NCI-H146 treated with DMSO at 0.1 percent for 48 hours (cell line): ENCODE results near the gene NKPD1.
A peak's percentile ranks its signal among the peaks of the same experiment; 100 is the strongest.

Experiments used
- DNase-seq: peaks from one replicate; lab custom pipeline; 2025; ENCODE audit not compliant: unreplicated experiment; lab: John Stamatoyannopoulos, UW

NKPD1 gene

DNA sequence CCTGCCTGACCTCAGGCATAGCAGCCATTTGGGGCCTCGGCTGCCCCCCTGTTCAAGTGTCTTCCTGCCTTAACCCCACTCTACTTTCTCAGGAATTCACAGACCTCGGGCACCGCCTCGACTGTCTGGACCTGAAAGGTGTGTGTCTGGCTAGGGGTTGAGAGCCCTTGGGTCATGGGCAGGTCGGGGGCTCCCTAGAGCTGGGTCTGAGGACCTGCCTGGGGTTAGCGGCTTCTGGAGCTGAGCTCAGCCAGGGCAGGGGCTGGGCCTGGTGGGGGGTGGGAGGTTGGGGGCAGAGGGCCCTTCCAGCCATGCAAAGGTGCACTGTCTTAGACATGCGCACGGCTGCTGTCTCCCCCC lies 20.7 kb downstream of the NKPD1 start:
- DNase-seq, result no peak

DNA sequence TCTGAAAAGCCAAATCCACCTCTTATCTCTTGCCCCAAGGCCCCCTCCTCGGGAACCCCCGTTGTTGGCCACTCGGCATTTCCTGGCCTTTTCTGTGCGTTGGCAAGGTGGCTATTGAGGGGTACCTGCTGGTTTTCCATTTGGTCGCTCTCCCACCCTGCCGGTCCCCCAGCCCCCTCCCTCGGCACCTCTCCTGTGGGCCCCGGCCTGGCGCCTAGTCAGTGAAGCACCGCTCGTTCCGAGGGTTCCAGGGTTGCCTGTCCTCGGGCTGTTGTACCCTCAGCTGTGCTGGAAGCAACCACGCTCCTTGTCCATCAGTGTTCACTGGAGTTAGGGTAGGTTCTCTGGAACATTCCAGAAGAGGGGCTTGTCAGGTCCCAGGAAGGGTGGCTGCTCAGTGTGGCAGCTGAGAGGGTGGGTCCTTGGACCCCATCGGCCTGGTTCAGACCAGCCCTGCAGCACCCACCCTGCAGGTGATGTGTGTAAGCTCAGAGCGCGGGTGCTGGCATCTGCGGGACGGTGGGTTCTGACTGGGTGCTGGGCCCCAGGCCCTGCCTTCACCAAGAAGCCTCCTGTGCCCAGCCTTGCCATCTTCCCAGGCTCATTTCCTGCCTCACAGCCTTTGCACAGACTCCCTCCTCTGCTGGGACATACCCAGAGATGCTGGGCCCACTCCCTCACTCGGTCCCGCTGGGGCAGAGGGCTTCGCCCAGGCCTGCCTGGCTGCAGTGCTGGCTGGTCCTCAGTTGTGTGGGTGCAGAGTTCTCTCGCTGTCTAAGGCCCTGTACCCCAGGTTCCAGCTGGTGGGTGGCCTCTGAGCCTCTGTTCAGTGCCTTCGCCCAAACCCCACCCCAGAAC lies 21.3 kb downstream of the NKPD1 start:
- DNase-seq, result no peak

- no peak for DNase-seq
Measured at GRCh38 chr19:45138303-45138751, 22.5 kb downstream of the NKPD1 start.

GRCh38 chr19:45137179-45137761 lies 23.5 kb downstream of the NKPD1 start:
- DNase-seq, result peak; percentile 90

DNA sequence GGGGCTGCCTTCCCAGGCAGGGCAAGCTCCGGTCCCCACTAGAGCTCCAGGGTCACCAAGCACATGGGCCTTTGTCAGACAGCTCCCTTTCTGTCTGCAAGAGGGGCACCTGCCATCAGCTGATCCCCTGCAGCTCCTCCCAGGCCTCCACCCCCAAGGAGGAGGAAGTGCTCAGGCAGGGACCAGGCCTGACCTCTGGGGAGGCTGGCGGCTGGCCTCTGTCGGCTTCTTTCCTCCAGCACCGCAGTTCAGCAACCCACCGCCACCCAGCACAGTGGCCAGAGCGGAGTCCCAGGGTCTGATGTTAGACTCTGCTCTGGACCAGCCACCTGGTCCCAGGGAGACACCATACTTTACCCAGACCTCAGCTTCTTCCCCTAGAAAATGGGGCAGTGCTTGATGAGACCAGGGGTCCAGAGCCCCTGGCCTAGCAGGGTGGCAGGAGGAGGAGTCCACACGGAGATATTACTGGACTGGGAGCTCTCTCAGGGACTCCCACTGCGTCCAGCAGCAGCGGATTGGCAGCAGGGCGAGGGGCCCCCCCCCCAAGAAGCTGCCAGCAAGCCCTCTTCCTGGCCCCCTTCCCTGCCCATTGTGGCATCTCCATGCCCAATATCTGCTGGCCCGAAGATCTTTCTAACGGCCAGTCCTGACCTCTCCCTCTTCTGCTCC lies 24.1 kb downstream of the NKPD1 start:
- DNase-seq, result no peak

DNA sequence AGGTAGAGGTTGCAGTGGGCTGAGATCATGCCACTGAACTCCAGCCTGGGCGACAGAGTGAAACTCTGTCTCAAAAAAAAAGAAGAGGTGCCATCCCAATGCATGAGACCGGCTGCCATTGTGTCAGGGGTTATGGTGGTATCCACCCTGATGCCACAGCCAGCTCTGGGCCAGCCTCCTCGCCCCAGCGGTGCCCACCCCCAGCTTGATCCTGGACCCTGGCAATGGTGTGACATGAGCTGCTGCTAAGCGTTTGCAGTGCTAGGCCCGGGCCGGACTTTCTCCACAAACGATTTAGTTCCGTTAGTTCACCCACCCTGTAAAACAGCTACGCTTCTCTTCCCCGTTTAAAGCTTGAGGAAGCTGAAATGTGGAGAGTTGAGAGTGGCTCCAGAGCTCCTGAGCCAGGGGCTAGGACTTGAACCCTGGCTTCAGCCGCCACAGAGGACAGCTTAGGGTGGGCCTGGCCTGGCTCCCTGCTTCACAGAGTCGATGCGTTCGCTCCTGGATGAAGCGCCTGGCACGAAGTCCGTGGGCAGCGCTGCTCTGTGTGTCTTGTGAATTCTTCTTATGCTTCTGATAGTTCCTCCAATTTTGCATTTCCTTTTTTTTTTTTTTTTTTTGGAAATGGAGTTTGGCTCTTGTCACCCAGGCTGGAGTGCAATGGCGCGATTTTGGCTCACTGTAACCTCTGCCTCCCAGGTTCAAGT lies 25.5 kb downstream of the NKPD1 start:
- DNase-seq, result no peak

DNA sequence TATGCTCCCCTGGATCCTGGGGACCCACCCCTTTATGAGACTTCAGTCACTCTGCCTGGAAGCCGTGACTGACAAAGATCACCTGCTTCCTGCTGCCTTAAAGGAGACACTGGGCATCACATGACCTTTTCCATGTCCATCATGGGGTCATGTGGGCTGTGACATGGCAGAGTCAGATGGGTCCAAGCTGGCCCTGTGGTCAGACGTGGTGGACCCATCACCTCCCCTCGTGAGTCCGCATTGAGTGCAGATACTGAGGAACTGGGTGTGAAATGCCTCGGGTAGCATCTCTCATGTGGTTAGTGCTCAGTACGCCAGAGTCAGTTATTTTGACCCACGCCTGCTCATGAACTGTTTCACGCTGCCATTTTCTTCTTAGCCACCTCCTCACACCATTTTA lies 27.1 kb downstream of the NKPD1 start:
- DNase-seq, result no peak

- DNase-seq, result peak; percentile 97
Measured at GRCh38 chr19:45130888-45131615, 29.7 kb downstream of the NKPD1 start.

DNA sequence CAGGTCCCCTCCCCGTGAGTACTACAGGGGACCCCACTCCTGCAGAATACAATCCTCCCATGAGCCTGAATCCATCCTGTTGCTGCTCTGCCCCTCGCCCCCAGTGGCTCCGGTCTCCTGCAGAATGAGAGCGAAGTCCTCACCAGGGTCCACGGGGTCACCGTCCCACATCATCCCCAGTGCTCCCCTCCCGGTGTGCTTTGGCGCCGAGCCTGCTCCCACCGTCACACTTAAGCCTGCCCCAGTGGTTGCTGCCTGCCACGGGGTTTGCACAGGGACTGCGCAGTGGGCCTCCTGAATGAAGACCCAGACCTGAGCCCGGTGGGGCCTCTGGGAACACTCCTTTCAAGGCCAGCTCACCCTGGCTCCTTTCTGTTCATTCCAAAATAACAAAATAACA lies 30.5 kb downstream of the NKPD1 start:
- no peak for DNase-seq

GRCh38 chr19:45128806-45129205 lies 32.0 kb downstream of the NKPD1 start:
- DNase-seq, result no peak

GRCh38 chr19:45128146-45128545 lies 32.6 kb downstream of the NKPD1 start:
- DNase-seq, result no peak

DNA sequence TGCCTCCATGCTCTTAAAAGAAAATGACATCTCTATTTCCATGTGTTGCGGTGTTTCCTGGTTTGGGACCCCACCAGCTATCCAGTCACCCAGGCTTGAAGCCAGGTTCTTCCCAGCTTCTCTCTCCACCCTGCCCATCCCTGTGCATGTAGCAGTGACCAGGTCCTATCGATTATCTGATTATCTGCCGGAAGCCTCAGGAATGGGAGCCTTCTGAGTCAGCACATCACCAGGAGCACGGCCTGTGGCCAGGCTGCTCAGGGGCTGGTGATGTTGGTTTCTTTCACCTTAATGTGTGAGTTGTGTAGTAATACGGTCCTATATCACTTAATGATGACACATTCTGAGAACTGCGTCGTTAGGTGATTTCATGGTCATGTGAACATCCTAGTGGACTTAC lies 34.1 kb downstream of the NKPD1 start:
- no peak for DNase-seq

DNA sequence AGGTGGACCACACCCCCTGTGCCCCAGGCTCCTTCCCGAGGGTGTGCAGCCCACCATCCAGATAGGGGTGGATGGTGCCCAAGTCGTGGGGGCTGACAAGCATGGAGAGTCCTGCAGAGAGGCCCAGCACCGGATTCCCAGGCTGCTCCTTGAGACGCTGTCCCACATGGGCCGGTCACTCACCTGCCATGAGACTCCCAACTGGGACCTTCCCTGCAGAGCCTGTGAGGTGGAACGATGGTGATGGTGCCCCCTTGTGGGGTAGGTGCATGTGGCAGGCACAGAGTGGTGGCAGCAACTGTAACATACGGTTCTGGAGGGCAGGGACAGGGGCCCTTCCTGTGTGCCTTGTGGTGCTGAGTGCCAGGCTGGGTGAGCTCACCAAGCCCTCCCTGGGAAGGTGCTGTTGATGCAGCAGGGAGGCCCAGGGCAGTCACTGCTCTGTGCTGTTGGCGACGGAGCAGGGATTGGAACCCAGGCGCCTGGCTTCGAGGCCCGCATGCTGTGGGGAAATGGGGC lies 34.7 kb downstream of the NKPD1 start:
- DNase-seq, result peak; percentile 34

DNA sequence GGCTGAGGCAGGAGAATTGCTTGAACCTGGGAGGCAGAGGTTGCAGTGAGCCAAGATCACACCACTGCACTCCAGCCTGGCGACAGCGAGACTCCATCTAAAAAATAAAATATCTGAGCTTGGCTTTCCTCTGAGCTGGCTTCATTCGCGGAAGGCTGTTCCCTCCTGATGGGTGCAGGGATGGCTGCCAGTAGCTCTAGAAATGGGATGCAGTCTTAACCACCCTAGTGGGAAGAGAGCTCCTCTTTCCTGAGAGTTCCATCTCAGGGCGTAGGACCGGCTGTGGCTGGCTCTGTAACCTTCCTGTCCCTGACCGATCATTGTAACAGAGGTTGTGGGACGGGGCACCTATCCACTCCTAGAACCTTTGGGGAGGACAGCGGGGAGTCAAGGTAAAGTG lies 35.4 kb downstream of the NKPD1 start:
- DNase-seq, result no peak

- no peak for DNase-seq
Measured at GRCh38 chr19:45124021-45124420, 36.8 kb downstream of the NKPD1 start.

DNA sequence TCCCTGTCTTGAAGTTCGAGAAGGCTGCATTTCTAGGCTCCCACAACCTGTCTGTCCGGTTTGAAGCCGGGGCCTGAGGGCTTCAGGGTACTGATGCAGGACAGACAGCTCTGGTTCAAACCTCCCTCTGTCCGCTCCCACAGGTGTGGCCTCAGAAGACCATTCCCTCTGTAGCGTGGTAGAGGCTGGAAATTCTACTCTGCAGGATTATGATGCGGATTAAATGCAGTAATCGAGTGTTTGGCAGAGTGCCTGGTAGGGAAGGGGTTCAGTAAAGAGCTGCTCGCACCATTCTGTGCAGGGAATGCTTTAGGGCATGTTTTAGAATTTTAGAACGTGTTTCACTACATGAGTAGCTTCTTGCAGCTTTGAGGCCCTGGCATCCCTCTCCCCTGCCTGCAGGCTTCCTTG lies 37.3 kb downstream of the NKPD1 start:
- no peak for DNase-seq

GRCh38 chr19:45122832-45123231 lies 38.0 kb downstream of the NKPD1 start:
- no peak for DNase-seq

DNA sequence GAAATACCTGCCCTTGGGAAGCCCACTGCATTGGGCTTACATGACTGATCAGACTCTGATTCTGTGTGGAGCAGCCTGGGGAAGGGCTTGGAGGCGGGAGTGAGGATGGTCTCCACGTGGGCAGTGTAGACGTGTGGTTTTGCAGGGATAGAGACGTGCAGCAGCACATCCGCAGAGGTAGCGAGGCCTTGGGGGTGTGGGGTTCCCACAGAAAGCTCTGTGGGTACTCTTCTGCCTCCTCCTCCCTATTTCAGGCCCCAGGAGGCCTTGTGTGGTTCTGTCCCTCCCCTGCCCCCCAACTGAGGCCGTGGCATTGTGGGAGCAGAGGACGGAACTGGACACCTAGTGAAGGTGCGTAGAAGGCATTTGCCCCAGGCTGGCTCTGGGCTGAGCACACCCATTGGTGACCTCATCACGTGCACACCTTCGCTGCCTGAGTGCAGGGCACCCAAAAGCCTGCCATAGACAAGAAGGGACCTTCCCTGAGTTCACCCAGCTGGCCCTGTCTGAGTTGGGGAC lies 38.9 kb downstream of the NKPD1 start:
- DNase-seq, result no peak

GRCh38 chr19:45119582-45119981 lies 41.2 kb downstream of the NKPD1 start:
- no peak for DNase-seq

GRCh38 chr19:45118591-45119355 lies 42.0 kb downstream of the NKPD1 start:
- peak; percentile 30 for DNase-seq
